ENCODE data around the gene INVS.
"Not testable (repeated sequence)": the region's sequence is repeated elsewhere in the genome, so short reads cannot be mapped to it uniquely, and the experiment has no call there.

Gene INVS

GRCh38 chr9:100112677-100113336 is 13.8 kb downstream of the INVS start:
- in situ Hi-C loops (cut with HindIII; ENCODE audit: low pct_unique_long_range_greater_than_20kb, low sequenced_read_pairs), result no loop called here
- DNase-seq (ENCODE audit: low read depth in 1 of 2, low spot score in 1 of 2), result no peak
- TF ChIP-seq JUND (IDR thresholded peaks at IDR 0.05; ENCODE audit: low read depth), result no peak

- no peak for TF ChIP-seq JUND (IDR thresholded peaks at IDR 0.05; ENCODE audit: low read depth)
- no peak for DNase-seq (ENCODE audit: low read depth in 1 of 2, low spot score in 1 of 2)
- in situ Hi-C loops (cut with HindIII; ENCODE audit: low pct_unique_long_range_greater_than_20kb, low sequenced_read_pairs), result no loop called here
Measured at GRCh38 chr9:100117316-100117715, 18.3 kb downstream of the INVS start.

GRCh38 chr9:100120286-100120685 is 21.2 kb downstream of the INVS start:
- in situ Hi-C loops (cut with HindIII; ENCODE audit: low pct_unique_long_range_greater_than_20kb, low sequenced_read_pairs), result no loop called here
- TF ChIP-seq JUND (IDR thresholded peaks at IDR 0.05; ENCODE audit: low read depth), result no peak
- no peak for DNase-seq (ENCODE audit: low read depth in 1 of 2, low spot score in 1 of 2)

- in situ Hi-C loops (cut with HindIII; ENCODE audit: low pct_unique_long_range_greater_than_20kb, low sequenced_read_pairs), result no loop called here
- TF ChIP-seq JUND (IDR thresholded peaks at IDR 0.05; ENCODE audit: low read depth), result no peak
- peak in 1 of 2 experiments; percentile 1 for DNase-seq (ENCODE audit: low read depth in 1 of 2, low spot score in 1 of 2)
Measured at GRCh38 chr9:100125236-100125635, 26.2 kb downstream of the INVS start.

- in situ Hi-C loops (cut with HindIII; ENCODE audit: low pct_unique_long_range_greater_than_20kb, low sequenced_read_pairs), result no loop called here
- TF ChIP-seq JUND (IDR thresholded peaks at IDR 0.05; ENCODE audit: low read depth), result no peak
- DNase-seq (ENCODE audit: low read depth in 1 of 2, low spot score in 1 of 2), result no peak
Measured at GRCh38 chr9:100125910-100126309, 26.9 kb downstream of the INVS start.

GRCh38 chr9:100126423-100126822 is 27.4 kb downstream of the INVS start:
- in situ Hi-C loops (cut with HindIII; ENCODE audit: low pct_unique_long_range_greater_than_20kb, low sequenced_read_pairs), result no loop called here
- TF ChIP-seq JUND (IDR thresholded peaks at IDR 0.05; ENCODE audit: low read depth), result no peak
- no peak for DNase-seq (ENCODE audit: low read depth in 1 of 2, low spot score in 1 of 2)

- DNase-seq (ENCODE audit: low read depth in 1 of 2, low spot score in 1 of 2), result no peak
- in situ Hi-C loops (cut with HindIII; ENCODE audit: low pct_unique_long_range_greater_than_20kb, low sequenced_read_pairs), result no loop called here
- no peak for TF ChIP-seq JUND (IDR thresholded peaks at IDR 0.05; ENCODE audit: low read depth)
Measured at GRCh38 chr9:100129772-100130171, 30.7 kb downstream of the INVS start.

- no peak for DNase-seq (ENCODE audit: low read depth in 1 of 2, low spot score in 1 of 2)
- no peak for TF ChIP-seq JUND (IDR thresholded peaks at IDR 0.05; ENCODE audit: low read depth)
- in situ Hi-C loops (cut with HindIII; ENCODE audit: low pct_unique_long_range_greater_than_20kb, low sequenced_read_pairs), result no loop called here
Measured at GRCh38 chr9:100131216-100131615, 32.2 kb downstream of the INVS start.

GRCh38 chr9:100131875-100132430 is 32.9 kb downstream of the INVS start:
- in situ Hi-C loops (cut with HindIII; ENCODE audit: low pct_unique_long_range_greater_than_20kb, low sequenced_read_pairs), result no loop called here
- no peak for DNase-seq (ENCODE audit: low read depth in 1 of 2, low spot score in 1 of 2)
- no peak for TF ChIP-seq JUND (IDR thresholded peaks at IDR 0.05; ENCODE audit: low read depth)

- TF ChIP-seq JUND (IDR thresholded peaks at IDR 0.05; ENCODE audit: low read depth), result no peak
- DNase-seq (ENCODE audit: low read depth in 1 of 2, low spot score in 1 of 2), result no peak
- in situ Hi-C loops (cut with HindIII; ENCODE audit: low pct_unique_long_range_greater_than_20kb, low sequenced_read_pairs), result no loop called here
Measured at GRCh38 chr9:100134731-100135130, 35.7 kb downstream of the INVS start.

GRCh38 chr9:100136799-100137198 is 37.8 kb downstream of the INVS start:
- DNase-seq (ENCODE audit: low read depth in 1 of 2, low spot score in 1 of 2), result peak in 1 of 2 experiments; percentile 25

GRCh38 chr9:100140303-100140702 is 41.3 kb downstream of the INVS start:
- DNase-seq (ENCODE audit: low read depth in 1 of 2, low spot score in 1 of 2); in situ Hi-C loops (cut with HindIII; ENCODE audit: low pct_unique_long_range_greater_than_20kb, low sequenced_read_pairs): not testable (repeated sequence)

More at GRCh38 chr9:100136799-100137198, 37.8 kb downstream of the INVS start:
- in situ Hi-C loops (cut with HindIII; ENCODE audit: low pct_unique_long_range_greater_than_20kb, low sequenced_read_pairs), result not testable (repeated sequence)

- in situ Hi-C loops (cut with HindIII; ENCODE audit: low pct_unique_long_range_greater_than_20kb, low sequenced_read_pairs); DNase-seq (ENCODE audit: low read depth in 1 of 2, low spot score in 1 of 2): not testable (repeated sequence)
Measured at GRCh38 chr9:100141862-100142261, 42.8 kb downstream of the INVS start.

GRCh38 chr9:100145167-100145934 is 46.3 kb downstream of the INVS start:
- in situ Hi-C loops (cut with HindIII; ENCODE audit: low pct_unique_long_range_greater_than_20kb, low sequenced_read_pairs), result not testable (repeated sequence)

GRCh38 chr9:100145976-100146375 is 46.9 kb downstream of the INVS start:
- in situ Hi-C loops (cut with HindIII; ENCODE audit: low pct_unique_long_range_greater_than_20kb, low sequenced_read_pairs); DNase-seq (ENCODE audit: low read depth in 1 of 2, low spot score in 1 of 2): not testable (repeated sequence)

More at GRCh38 chr9:100145167-100145934, 46.3 kb downstream of the INVS start:
- DNase-seq (ENCODE audit: low read depth in 1 of 2, low spot score in 1 of 2), result not testable (repeated sequence)

Data from T47D (cell line).